Measurements from ENCODE around the gene SIK2. TPM values are rescaled to one million over a fixed set of nuclear protein-coding genes. Genes with fewer than 3 reads are reported as not detected.

Gene SIK2
- total and polyA plus RNA-seq, 2 donors (not counting 1 experiment from before 2014, with no cell fraction given) = 4.9 to 21.8 TPM

DNA sequence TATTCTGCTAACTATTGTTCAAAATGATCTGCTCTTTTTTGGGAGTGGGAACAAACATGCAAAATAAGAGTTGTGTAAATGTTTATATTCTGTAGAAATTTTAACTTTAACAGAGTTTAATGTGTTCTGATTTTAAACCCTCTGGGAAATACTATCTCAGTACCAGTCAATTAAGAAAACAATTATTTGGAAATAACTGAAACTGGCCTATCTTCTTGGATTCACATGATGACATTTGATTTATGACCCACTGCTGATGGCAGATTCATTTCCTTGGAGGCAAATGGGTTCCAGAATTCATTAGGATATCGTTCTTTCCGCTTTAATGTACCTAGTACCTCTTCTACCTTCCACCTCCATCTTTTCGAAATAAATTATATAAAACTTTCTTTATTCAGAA, 5.5 kb downstream of the SIK2 start:
- ATAC-seq (ENCODE audit: low read depth) = no peak
- H3K4me2 ChIP-seq (replicated peaks; ENCODE audit: low read depth, low read length, poor library complexity, severe bottlenecking) = no peak overlapping the region
- no peak overlapping the region for H2AFZ ChIP-seq (ENCODE audit: insufficient read depth, low read depth, low read length, poor library complexity, severe bottlenecking)
- POLR2A ChIA-PET = no interaction called here
- no peak overlapping the region for H3K27ac Mint-ChIP-seq
- no peak overlapping the region for H3K4me3 ChIP-seq (ENCODE audit: control extremely low read depth in 1 of 5, extremely low read depth in 1 of 5, insufficient read depth in 1 of 5, low read depth in 2 of 5, low read length in 4 of 5)
- H3K9ac ChIP-seq (ENCODE audit: low read length) = no peak overlapping the region
- peaks cover 18% of the 10 kb centered on the region for H3K4me1 Mint-ChIP-seq
- H3K4me3 Mint-ChIP-seq = no peak overlapping the region
- H3K27me3 ChIP-seq (replicated peaks in 1 of 4; ENCODE audit: control extremely low read depth in 1 of 4, control insufficient read depth in 3 of 4, insufficient read depth in 4 of 4, low read length in 3 of 4) = no peaks in the 10 kb centered on the region
- intact Hi-C loops (cut with micrococcal nuclease) = no loop called here
- CTCF ChIA-PET = no interaction called here
- no peaks in the 10 kb centered on the region for H3K36me3 ChIP-seq (replicated peaks in 1 of 2; ENCODE audit: control extremely low read depth in 1 of 2, control insufficient read depth in 1 of 2, extremely low read depth in 1 of 2, insufficient read depth in 2 of 2, low read length in 1 of 2)
- no peaks in the 10 kb centered on the region for H3K9me3 Mint-ChIP-seq (ENCODE audit: insufficient read depth)
- H3K9me3 ChIP-seq (ENCODE audit: control extremely low read depth in 1 of 3, control insufficient read depth in 2 of 3, insufficient read depth in 1 of 3, low read length in 2 of 3) = no peaks in the 10 kb centered on the region
- WGBS (ENCODE audit: insufficient coverage) = no CpG with 5 or more reads among the region's 3 CpGs
- no peak overlapping the region for H3K27ac ChIP-seq (ENCODE audit: low read length in 2 of 2)
- peaks cover 47% of the 10 kb centered on the region for H3K79me2 ChIP-seq (ENCODE audit: control insufficient read depth, insufficient read depth, low read length)
- no peaks in the 10 kb centered on the region for H3K27me3 Mint-ChIP-seq
- peaks cover 12 to 14% of the 10 kb centered on the region in 2 donors for H3K4me1 ChIP-seq (ENCODE audit: control insufficient read depth in 2 of 2, insufficient read depth in 2 of 2, low read length in 2 of 2)
- peaks cover 10% of the 10 kb centered on the region for H4K20me1 ChIP-seq (ENCODE audit: control insufficient read depth, insufficient read depth, low read length, poor library complexity, severe bottlenecking)
- TF ChIP-seq, protein P1, sequence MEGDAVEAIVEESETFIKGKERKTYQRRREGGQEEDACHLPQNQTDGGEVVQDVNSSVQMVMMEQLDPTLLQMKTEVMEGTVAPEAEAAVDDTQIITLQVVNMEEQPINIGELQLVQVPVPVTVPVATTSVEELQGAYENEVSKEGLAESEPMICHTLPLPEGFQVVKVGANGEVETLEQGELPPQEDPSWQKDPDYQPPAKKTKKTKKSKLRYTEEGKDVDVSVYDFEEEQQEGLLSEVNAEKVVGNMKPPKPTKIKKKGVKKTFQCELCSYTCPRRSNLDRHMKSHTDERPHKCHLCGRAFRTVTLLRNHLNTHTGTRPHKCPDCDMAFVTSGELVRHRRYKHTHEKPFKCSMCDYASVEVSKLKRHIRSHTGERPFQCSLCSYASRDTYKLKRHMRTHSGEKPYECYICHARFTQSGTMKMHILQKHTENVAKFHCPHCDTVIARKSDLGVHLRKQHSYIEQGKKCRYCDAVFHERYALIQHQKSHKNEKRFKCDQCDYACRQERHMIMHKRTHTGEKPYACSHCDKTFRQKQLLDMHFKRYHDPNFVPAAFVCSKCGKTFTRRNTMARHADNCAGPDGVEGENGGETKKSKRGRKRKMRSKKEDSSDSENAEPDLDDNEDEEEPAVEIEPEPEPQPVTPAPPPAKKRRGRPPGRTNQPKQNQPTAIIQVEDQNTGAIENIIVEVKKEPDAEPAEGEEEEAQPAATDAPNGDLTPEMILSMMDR (IDR thresholded peaks at IDR 0.05) = no peak
- TF ChIP-seq EZH2 (IDR thresholded peaks at IDR 0.05; ENCODE audit: borderline replicate concordance, insufficient read depth, low read depth, low read length, poor library complexity, severe bottlenecking) = no peak
- no peak for DNase-seq

DNA sequence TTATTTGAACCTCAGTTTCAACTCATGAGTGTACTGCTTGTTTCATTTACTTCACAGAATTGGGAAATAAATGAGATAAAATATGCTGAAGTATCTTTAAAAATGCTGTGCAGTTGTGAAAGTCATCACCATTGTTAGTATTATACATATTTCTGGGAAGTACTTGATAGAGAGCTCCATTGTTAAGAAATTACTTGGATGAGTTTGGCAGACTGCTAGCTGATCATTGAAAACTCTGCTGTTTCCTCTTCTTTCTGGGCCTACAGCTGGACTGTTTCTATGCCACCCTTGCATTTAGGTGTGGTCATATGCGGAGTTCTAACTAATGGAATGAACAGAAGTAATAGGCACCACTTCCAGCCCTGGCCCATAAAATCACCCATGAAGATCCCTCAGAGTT, 10.0 kb downstream of the SIK2 start:
- H3K36me3 ChIP-seq (replicated peaks in 1 of 2; ENCODE audit: control extremely low read depth in 1 of 2, control insufficient read depth in 1 of 2, extremely low read depth in 1 of 2, insufficient read depth in 2 of 2, low read length in 1 of 2) = peaks cover 0 to 3% of the 10 kb centered on the region in 2 experiments
- no peak overlapping the region for H2AFZ ChIP-seq (ENCODE audit: insufficient read depth, low read depth, low read length, poor library complexity, severe bottlenecking)
- H3K4me3 Mint-ChIP-seq = no peak overlapping the region
- POLR2A ChIA-PET = no interaction called here
- H3K4me1 Mint-ChIP-seq = peaks cover 4% of the 10 kb centered on the region
- no peaks in the 10 kb centered on the region for H4K20me1 ChIP-seq (ENCODE audit: control insufficient read depth, insufficient read depth, low read length, poor library complexity, severe bottlenecking)
- DNase-seq (no peak), ATAC-seq (ENCODE audit: low read depth) (no peak)
- WGBS (ENCODE audit: insufficient coverage) = no CpG with 5 or more reads among the region's 1 CpG
- no peaks in the 10 kb centered on the region for H3K4me1 ChIP-seq (ENCODE audit: control insufficient read depth in 2 of 2, insufficient read depth in 2 of 2, low read length in 2 of 2)
- TF ChIP-seq, protein P1 (IDR thresholded peaks at IDR 0.05) = no peak
- H3K27ac ChIP-seq (ENCODE audit: low read length in 2 of 2) = no peak overlapping the region
- H3K79me2 ChIP-seq (ENCODE audit: control insufficient read depth, insufficient read depth, low read length) = peaks cover 16% of the 10 kb centered on the region
- H3K4me2 ChIP-seq (replicated peaks; ENCODE audit: low read depth, low read length, poor library complexity, severe bottlenecking) = no peak overlapping the region
- no peak overlapping the region for H3K4me3 ChIP-seq (ENCODE audit: control extremely low read depth in 1 of 5, extremely low read depth in 1 of 5, insufficient read depth in 1 of 5, low read depth in 2 of 5, low read length in 4 of 5)
- H3K27me3 ChIP-seq (replicated peaks in 1 of 4; ENCODE audit: control extremely low read depth in 1 of 4, control insufficient read depth in 3 of 4, insufficient read depth in 4 of 4, low read length in 3 of 4) = no peaks in the 10 kb centered on the region
- H3K9me3 ChIP-seq (ENCODE audit: control extremely low read depth in 1 of 3, control insufficient read depth in 2 of 3, insufficient read depth in 1 of 3, low read length in 2 of 3) = no peaks in the 10 kb centered on the region
- H3K27ac Mint-ChIP-seq = no peak overlapping the region
- H3K9me3 Mint-ChIP-seq (ENCODE audit: insufficient read depth) = no peaks in the 10 kb centered on the region
- intact Hi-C loops (cut with micrococcal nuclease) = no loop called here
- CTCF ChIA-PET = interaction anchor here (1.8 kb wide), 1 partner anchor 154 kb away, joined by 4 read pairs; the partner anchor contains the start of gene PPP2R1B
- H3K9ac ChIP-seq (ENCODE audit: low read length) = no peak overlapping the region
- no peaks in the 10 kb centered on the region for H3K27me3 Mint-ChIP-seq
